DOHH2 (cell line): Measurements from ENCODE around the gene MYOZ3.

Source experiments
- H3F3A ChIP-seq: fragments of 200-600 bp; sonication (generic), shearing (Covaris generic); 2 replicates; pipeline ENCODE4 v1.6.0; 2016; ENCODE audit warnings: antibody characterized with exemption, mild to moderate bottlenecking; ENCODE audit not compliant: control insufficient read depth, insufficient read depth
- H3K27ac ChIP-seq: fragments of 200-600 bp; sonication (generic); 2 replicates; pipeline ENCODE4 v1.5.1; 2014; ENCODE audit warnings: low read depth, mild to moderate bottlenecking, low read length, moderate library complexity
- H3K27me3 ChIP-seq: fragments of 200-600 bp; sonication (generic); 2 replicates; pipeline ENCODE4 v1.6.1; 2014; ENCODE audit warnings: mild to moderate bottlenecking, low read length, mixed read lengths; ENCODE audit not compliant: control insufficient read depth
- H3K36me3 ChIP-seq: fragments of 200-600 bp; sonication (generic); 2 replicates; pipeline ENCODE4 v1.6.1; 2014; ENCODE audit warnings: mild to moderate bottlenecking, low read length, moderate library complexity, mixed read lengths; ENCODE audit not compliant: control insufficient read depth
- H3K4me1 ChIP-seq: fragments of 200-600 bp; sonication (generic); 2 replicates; pipeline ENCODE4 v1.6.1; 2014; ENCODE audit warnings: mild to moderate bottlenecking, low read length, mixed read lengths; ENCODE audit not compliant: control insufficient read depth
- H3K4me2 ChIP-seq: fragments of 200-600 bp; sonication (generic); 2 replicates; pipeline ENCODE4 v1.6.0; 2014; ENCODE audit warnings: mild to moderate bottlenecking, low read length, moderate library complexity
- H3K4me3 ChIP-seq: fragments of 200-600 bp; sonication (generic); 2 replicates; pipeline ENCODE4 v1.5.1; 2014; ENCODE audit warnings: mild to moderate bottlenecking, low read length, mixed read lengths
- H3K79me2 ChIP-seq: fragments of 200-600 bp; sonication (generic); 2 replicates; pipeline ENCODE4 v1.6.1; 2014; ENCODE audit warnings: mild to moderate bottlenecking, low read length, mixed read lengths; ENCODE audit not compliant: control insufficient read depth
- H3K9me2 ChIP-seq: fragments of 200-600 bp; sonication (generic); replicated peaks from 2 replicates; pipeline ENCODE4 v1.6.1; 2014; ENCODE audit warnings: mild to moderate bottlenecking, low read length, mixed read lengths; ENCODE audit not compliant: control insufficient read depth
- H3K9me3 ChIP-seq: fragments of 200-600 bp; sonication (generic); 2 replicates; pipeline ENCODE4 v1.6.1; 2014; ENCODE audit warnings: antibody characterized with exemption, low read length, mixed read lengths; ENCODE audit not compliant: control insufficient read depth, insufficient read depth
- H4K20me1 ChIP-seq: fragments of 200-600 bp; sonication (generic); 2 replicates; pipeline ENCODE4 v1.6.0; 2014; ENCODE audit warnings: low read depth, mild to moderate bottlenecking, antibody characterized with exemption, low read length, moderate library complexity; ENCODE audit not compliant: control insufficient read depth, insufficient read depth
- CTCF ChIP-seq: fragments of 200-600 bp; sonication (generic); IDR thresholded peaks from one replicate; pipeline ENCODE4 v1.5.1; 2014; ENCODE audit warnings: antibody characterized with exemption, mild to moderate bottlenecking, low read depth, low read length; ENCODE audit not compliant: poor library complexity, severe bottlenecking
- EZH2phosphoT487 ChIP-seq: fragments of 200-600 bp; sonication (generic); IDR thresholded peaks from 2 replicates; pipeline ENCODE4 v1.6.1; 2017; ENCODE audit warnings: borderline replicate concordance, mild to moderate bottlenecking, antibody characterized with exemption, low read length, moderate library complexity, mixed read lengths

The MYOZ3 gene

DNA sequence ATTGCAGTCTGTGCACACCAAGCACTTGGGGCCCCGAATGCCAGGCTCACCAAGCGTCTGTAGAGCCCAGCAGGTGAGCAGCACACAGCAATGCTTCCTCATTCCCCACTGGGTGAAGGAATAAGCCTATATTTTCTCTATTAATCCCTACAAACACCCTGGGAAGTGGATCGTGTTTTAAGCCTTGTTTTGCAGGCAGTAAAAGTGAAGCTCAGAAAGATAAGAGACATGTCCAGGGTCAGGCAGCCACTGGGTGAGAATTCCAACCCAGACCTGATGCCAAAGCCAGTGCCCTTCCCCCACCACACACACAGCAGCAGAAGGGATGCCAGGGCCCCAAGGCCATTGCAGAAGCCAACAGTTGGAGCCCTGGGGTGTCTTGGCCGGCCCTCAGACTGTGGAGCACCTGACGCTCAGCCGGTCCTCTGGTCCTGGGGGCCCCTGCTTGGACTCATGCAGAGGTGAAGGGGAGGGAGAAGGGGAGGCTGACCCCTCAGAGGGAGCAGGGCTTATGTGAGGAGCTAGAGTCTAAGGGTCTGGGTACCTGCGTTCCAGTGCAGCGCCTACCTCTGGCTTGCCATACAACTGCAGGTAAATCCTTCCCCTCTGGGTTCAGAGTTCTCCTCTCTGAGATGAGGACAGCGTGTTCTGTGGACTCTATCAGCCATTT, 46.9 kb upstream of the MYOZ3 start:
- Histone ChIP-seq H3K27me3 (peaks cover 3% of the 10 kb centered on the region; the same call in 1 of the 2 replicates), H3K36me3 (no peaks in the 10 kb centered on the region), H3K79me2 (no peaks in the 10 kb centered on the region), H3F3A (no peaks in the 10 kb centered on the region), H3K4me1 (no peaks in the 10 kb centered on the region), H4K20me1 (no peaks in the 10 kb centered on the region), H3K27ac (no peak overlapping the region), H3K4me2 (no peak overlapping the region), H3K9me2 (no peaks in the 10 kb centered on the region), H3K9me3 (no peaks in the 10 kb centered on the region), H3K4me3 (no peak overlapping the region)
- TF ChIP-seq CTCF = peak; percentile 33
- TF ChIP-seq EZH2phosphoT487 = no peak

GRCh38 chr5:150614661-150615060, 46.4 kb upstream of the MYOZ3 start:
- TF ChIP-seq EZH2phosphoT487 = no peak
- no peak for TF ChIP-seq CTCF
- H3K27ac ChIP-seq = no peak overlapping the region
- peaks cover 3% of the 10 kb centered on the region; the same call in 1 of the 2 replicates for H3K27me3 ChIP-seq
- no peaks in the 10 kb centered on the region for H3F3A ChIP-seq
- H3K4me1 ChIP-seq = no peaks in the 10 kb centered on the region
- H3K9me2 ChIP-seq = no peaks in the 10 kb centered on the region
- no peak overlapping the region for H3K4me2 ChIP-seq
- no peaks in the 10 kb centered on the region for H3K36me3 ChIP-seq
- H3K4me3 ChIP-seq = no peak overlapping the region
- no peaks in the 10 kb centered on the region for H3K9me3 ChIP-seq
- no peaks in the 10 kb centered on the region for H4K20me1 ChIP-seq
- H3K79me2 ChIP-seq = no peaks in the 10 kb centered on the region

DNA sequence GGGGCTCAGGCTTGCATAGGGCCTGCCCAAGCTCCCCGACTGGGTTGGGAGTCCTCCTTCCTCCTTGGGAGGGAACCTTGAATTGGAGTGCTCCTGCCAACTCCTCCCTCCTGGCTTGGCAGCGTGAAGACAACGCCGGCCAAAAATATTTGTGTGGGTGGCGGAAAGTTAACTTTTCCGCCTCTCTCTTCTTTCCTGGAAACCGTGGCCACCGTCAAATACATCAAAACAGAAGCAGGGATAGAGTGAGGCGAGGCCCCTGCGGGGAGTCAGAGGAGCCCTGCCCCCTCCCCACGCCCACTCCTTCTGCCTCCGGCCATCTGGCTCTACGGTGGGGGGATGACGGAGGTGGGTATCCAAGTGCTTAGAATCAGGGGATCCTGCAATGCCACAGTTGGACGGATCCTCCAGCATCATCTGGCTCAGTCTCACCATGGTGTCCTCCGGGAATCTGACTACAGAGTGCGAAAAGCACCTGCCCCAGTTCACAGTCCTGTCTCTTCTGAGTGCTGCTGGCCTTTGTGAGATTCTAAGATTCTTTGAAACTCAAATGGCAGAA, 45.8 kb upstream of the MYOZ3 start:
- no peaks in the 10 kb centered on the region for H3K79me2 ChIP-seq
- H3F3A ChIP-seq = no peaks in the 10 kb centered on the region
- H3K4me2 ChIP-seq = no peak overlapping the region
- TF ChIP-seq CTCF = no peak
- no peak for TF ChIP-seq EZH2phosphoT487
- H3K4me3 ChIP-seq = no peak overlapping the region
- H3K4me1 ChIP-seq = no peaks in the 10 kb centered on the region
- H4K20me1 ChIP-seq = no peaks in the 10 kb centered on the region
- H3K36me3 ChIP-seq = no peaks in the 10 kb centered on the region
- no peak overlapping the region for H3K27ac ChIP-seq
- peaks cover 3% of the 10 kb centered on the region; the same call in 1 of the 2 replicates for H3K27me3 ChIP-seq
- H3K9me3 ChIP-seq = no peaks in the 10 kb centered on the region
- H3K9me2 ChIP-seq = no peaks in the 10 kb centered on the region
